Keratinocyte (primary cell): ENCODE measurements around the gene ADAMTS10. TPM values are rescaled to one million over a fixed set of nuclear protein-coding genes. Genes with fewer than 3 reads are reported as not detected.

Experiments used
- DNase-seq: peaks from one replicate; pipeline ENCODE4 v3.0.0-alpha.2; 2011; ENCODE audit warnings: low read depth, missing footprints, low spot score
- FAIRE-seq: peaks from 2 replicates; lab custom pipeline; 2011; peaks lifted over from hg19 to GRCh38; lab: Jason Lieb, UNC
- H2AFZ ChIP-seq: 2 replicates; pipeline ENCODE4 v1.6.0; 2012; ENCODE audit warnings: low read length, control low read depth, inconsistent platforms; ENCODE audit not compliant: control insufficient read depth
- H3K27ac ChIP-seq: 2 replicates; pipeline ENCODE4 v1.5.1; 2011; ENCODE audit warnings: low read length; ENCODE audit not compliant: control insufficient read depth, insufficient read depth
- H3K27me3 ChIP-seq: 3 replicates; pipeline ENCODE4 v1.6.0; 2011; ENCODE audit warnings: low read length; ENCODE audit not compliant: control insufficient read depth, insufficient read depth; ENCODE audit errors: extremely low read depth
- H3K36me3 ChIP-seq, 2 experiments: 2 replicates in 1 of 2; 3 replicates in 1 of 2; pipeline ENCODE4 v1.5.1; 2011; ENCODE audit warnings: low read length in 2 of 2, mild to moderate bottlenecking in 1 of 2; ENCODE audit not compliant: control insufficient read depth in 2 of 2, insufficient read depth in 2 of 2; ENCODE audit errors: extremely low read depth in 1 of 2
- H3K4me1 ChIP-seq: 3 replicates; pipeline ENCODE4 v1.5.1; 2011; ENCODE audit warnings: low read length; ENCODE audit not compliant: control insufficient read depth, insufficient read depth; ENCODE audit errors: extremely low read depth
- H3K4me2 ChIP-seq: 3 replicates; pipeline ENCODE4 v1.6.0; 2011; ENCODE audit warnings: low read depth, low read length; ENCODE audit not compliant: control insufficient read depth, insufficient read depth; ENCODE audit errors: extremely low read depth
- H3K4me3 ChIP-seq, 3 experiments: fragments of 200-600 bp in 1 of 3; sonication (generic) in 1 of 3; 2 replicates in 2 of 3; 3 replicates in 1 of 3; pipeline ENCODE4 v1.5.1; 2011 to 2016; ENCODE audit warnings: low read length in 3 of 3, mild to moderate bottlenecking in 3 of 3, control low read depth in 2 of 3, inconsistent platforms in 1 of 3, low read depth in 1 of 3, mixed read lengths in 1 of 3, mixed run types in 1 of 3, moderate library complexity in 1 of 3; ENCODE audit not compliant: control insufficient read depth in 2 of 3, insufficient read depth in 2 of 3; ENCODE audit errors: extremely low read depth in 1 of 3
- H3K79me2 ChIP-seq: 2 replicates; pipeline ENCODE4 v1.6.0; 2012; ENCODE audit warnings: low read length; ENCODE audit not compliant: control insufficient read depth, insufficient read depth
- H3K9ac ChIP-seq: 3 replicates; pipeline ENCODE4 v1.6.0; 2011; ENCODE audit warnings: low read length; ENCODE audit not compliant: control insufficient read depth, insufficient read depth; ENCODE audit errors: extremely low read depth
- H3K9me1 ChIP-seq: 3 replicates; pipeline ENCODE4 v1.6.0; 2011; ENCODE audit warnings: low read length; ENCODE audit not compliant: control insufficient read depth, insufficient read depth; ENCODE audit errors: extremely low read depth
- H3K9me3 ChIP-seq: 2 replicates; pipeline ENCODE4 v1.5.1; 2012; ENCODE audit warnings: low read depth, low read length; ENCODE audit not compliant: control insufficient read depth
- H4K20me1 ChIP-seq: 3 replicates; pipeline ENCODE4 v1.6.0; 2011; ENCODE audit warnings: low read length; ENCODE audit not compliant: control insufficient read depth, insufficient read depth; ENCODE audit errors: extremely low read depth
- EZH2 ChIP-seq: IDR thresholded peaks from one replicate; pipeline ENCODE4 v1.6.1; 2012; ENCODE audit warnings: inconsistent platforms, mild to moderate bottlenecking, low read length, moderate library complexity
- dilution Hi-C: fragments of 300-500 bp; cut with MboI; formaldehyde crosslinking; loops from one replicate; pipeline ENCODE4 v1.7.0; 2020; ENCODE audit warnings: low sequenced_read_pairs; ENCODE audit not compliant: extremely low pct_ligation_motif_present
- polyA plus RNA-seq, 5 experiments: library from polyadenylated mRNA; depleted of rRNA in 3 of 5; stranded (reverse) in 3 of 5; stranded (forward) in 1 of 5; unstranded in 1 of 5; fragments of >200 nt; gene quantifications; 1 replicate in 1 of 5; 2 replicates in 3 of 5; 3 replicates in 1 of 5; pipeline versions ENCODE4 v1.2.1 to v1.2.3, GENCODE V29; 2011 to 2012; ENCODE audit warnings: missing spikeins in 2 of 5, low read depth in 1 of 5, low replicate concordance in 1 of 5
- TF ChIP-seq, protein P1 (sequence below), 3 experiments: IDR thresholded peaks in 1 of 3; conservative IDR thresholded peaks in 1 of 3; optimal IDR thresholded peaks in 1 of 3; 2 replicates in 2 of 3; 3 replicates in 1 of 3; pipeline versions ENCODE3 to v1.5.1; 2011; ENCODE audit warnings: low read length in 3 of 3, mild to moderate bottlenecking in 3 of 3, moderate library complexity in 2 of 3, control low read depth in 1 of 3, inconsistent platforms in 1 of 3; ENCODE audit not compliant: insufficient read depth in 2 of 3; ENCODE audit errors: extremely low read depth in 1 of 3

ADAMTS10 gene
- polyA plus RNA-seq, 1 donor (not counting 4 experiments of a cell fraction or from before 2014, with no cell fraction given): not detected

- Histone ChIP-seq H3K36me3 (no peaks in the 10 kb centered on the region), H3K9me3 (no peaks in the 10 kb centered on the region), H3K9me1 (no peaks in the 10 kb centered on the region), H3K4me1 (no peaks in the 10 kb centered on the region), H3K4me3 (no peak within 1 kb of the TSS), H4K20me1 (no peaks in the 10 kb centered on the region), H3K27ac (no peak within 1 kb of the TSS), H3K27me3 (no peaks in the 10 kb centered on the region), H3K4me2 (no peak within 1 kb of the TSS), H2AFZ (no peak within 1 kb of the TSS), H3K9ac (no peak within 1 kb of the TSS), H3K79me2 (no peaks in the 10 kb centered on the region)
- dilution Hi-C loops: no loop called here
- TF ChIP-seq, protein P1, sequence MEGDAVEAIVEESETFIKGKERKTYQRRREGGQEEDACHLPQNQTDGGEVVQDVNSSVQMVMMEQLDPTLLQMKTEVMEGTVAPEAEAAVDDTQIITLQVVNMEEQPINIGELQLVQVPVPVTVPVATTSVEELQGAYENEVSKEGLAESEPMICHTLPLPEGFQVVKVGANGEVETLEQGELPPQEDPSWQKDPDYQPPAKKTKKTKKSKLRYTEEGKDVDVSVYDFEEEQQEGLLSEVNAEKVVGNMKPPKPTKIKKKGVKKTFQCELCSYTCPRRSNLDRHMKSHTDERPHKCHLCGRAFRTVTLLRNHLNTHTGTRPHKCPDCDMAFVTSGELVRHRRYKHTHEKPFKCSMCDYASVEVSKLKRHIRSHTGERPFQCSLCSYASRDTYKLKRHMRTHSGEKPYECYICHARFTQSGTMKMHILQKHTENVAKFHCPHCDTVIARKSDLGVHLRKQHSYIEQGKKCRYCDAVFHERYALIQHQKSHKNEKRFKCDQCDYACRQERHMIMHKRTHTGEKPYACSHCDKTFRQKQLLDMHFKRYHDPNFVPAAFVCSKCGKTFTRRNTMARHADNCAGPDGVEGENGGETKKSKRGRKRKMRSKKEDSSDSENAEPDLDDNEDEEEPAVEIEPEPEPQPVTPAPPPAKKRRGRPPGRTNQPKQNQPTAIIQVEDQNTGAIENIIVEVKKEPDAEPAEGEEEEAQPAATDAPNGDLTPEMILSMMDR (optimal IDR thresholded peaks at IDR 0.05 in 1 of 3, IDR thresholded peaks at IDR 0.05 in 1 of 3, conservative IDR thresholded peaks at IDR 0.05 in 1 of 3; ENCODE audit: extremely low read depth in 1 of 3, insufficient read depth in 2 of 3, low read length in 3 of 3): no peak
- no peak for TF ChIP-seq EZH2
- FAIRE-seq (no peak), DNase-seq (no peak)
Measured at GRCh38 chr19:8629996-8630683, 19.6 kb upstream of the ADAMTS10 start, which contains the start of gene NFILZ. Gene NFILZ (plus strand): TSS chr19:8630633. CDS start chr19:8676766, 46,133 bp downstream.

DNA sequence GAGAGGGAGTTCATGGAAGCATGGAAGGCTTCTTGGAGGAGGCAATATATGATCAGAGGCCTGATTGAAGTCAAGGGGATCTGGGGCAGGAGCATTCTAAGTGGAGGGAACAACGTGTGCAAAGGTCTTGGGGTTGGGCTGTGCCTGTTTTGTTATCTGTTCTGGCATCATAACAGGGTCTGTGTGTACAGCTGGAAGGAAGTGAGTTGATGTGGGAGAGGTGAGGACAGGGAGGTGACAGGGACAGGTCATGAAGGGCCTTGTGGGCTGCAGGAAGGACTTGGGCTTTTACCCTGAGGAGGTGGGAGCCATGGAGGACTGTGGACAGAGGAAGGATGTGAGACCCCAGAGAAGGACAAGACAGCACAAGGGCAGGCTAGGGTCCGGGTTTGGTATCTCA lies 18.7 kb upstream of the ADAMTS10 start:
- dilution Hi-C loops: no loop called here
- Histone ChIP-seq H4K20me1 (no peaks in the 10 kb centered on the region), H3K4me2 (no peak overlapping the region), H3K9me3 (no peaks in the 10 kb centered on the region), H3K27me3 (no peaks in the 10 kb centered on the region), H3K4me1 (no peaks in the 10 kb centered on the region), H3K79me2 (no peaks in the 10 kb centered on the region), H3K9me1 (no peaks in the 10 kb centered on the region), H2AFZ (no peak overlapping the region), H3K9ac (no peak overlapping the region), H3K4me3 (no peak overlapping the region), H3K27ac (no peak overlapping the region), H3K36me3 (no peaks in the 10 kb centered on the region)
- no peak for TF ChIP-seq EZH2
- TF ChIP-seq, protein P1 (optimal IDR thresholded peaks at IDR 0.05 in 1 of 3, IDR thresholded peaks at IDR 0.05 in 1 of 3, conservative IDR thresholded peaks at IDR 0.05 in 1 of 3; ENCODE audit: extremely low read depth in 1 of 3, insufficient read depth in 2 of 3, low read length in 3 of 3): no peak
- DNase-seq (no peak), FAIRE-seq (no peak)
